ENCODE results near the gene CATSPER3.

CATSPER3 gene

DNA sequence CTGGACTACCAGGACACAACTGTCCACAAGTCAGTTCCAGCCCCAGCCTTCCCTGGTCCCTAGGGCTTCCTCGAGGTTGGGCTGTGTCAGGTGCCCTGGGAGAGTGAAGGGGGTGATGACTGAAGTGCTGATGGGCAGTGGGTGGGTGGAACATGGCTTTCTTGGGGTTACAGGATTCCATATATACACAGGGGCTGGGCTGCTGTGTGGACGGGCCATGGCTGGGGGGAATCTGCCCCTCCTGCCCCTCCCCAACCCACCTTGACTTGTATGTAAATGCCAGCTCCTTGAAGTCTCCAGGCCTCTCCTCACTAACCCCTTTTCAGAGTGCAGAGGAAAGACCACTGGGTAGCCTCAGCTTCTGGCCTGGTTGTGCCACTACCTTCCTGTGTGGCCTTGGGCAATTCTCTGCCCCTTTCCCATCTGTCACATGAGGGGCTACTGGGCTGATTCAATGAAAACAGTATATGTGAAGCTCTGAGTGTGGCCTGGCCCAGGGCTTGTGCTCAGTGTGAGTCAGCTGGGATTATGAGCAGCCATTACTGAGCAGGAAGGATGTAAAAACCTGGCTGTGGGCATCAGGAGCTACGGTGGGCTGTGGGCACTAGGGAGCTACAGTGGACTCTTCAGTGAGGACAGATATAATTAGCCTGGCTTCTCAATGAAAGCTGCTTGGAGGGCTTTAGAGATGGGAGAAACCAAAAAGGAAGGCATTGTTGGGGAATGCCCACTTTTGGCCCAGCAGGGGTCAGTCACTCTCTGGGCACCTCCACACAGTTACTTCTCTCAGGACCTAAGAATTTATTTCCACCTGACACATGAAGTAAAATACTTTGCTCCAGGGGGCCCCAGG, 43.0 kb downstream of the CATSPER3 start:
- no peak for DNase-seq (ENCODE audit: low read depth)

DNA sequence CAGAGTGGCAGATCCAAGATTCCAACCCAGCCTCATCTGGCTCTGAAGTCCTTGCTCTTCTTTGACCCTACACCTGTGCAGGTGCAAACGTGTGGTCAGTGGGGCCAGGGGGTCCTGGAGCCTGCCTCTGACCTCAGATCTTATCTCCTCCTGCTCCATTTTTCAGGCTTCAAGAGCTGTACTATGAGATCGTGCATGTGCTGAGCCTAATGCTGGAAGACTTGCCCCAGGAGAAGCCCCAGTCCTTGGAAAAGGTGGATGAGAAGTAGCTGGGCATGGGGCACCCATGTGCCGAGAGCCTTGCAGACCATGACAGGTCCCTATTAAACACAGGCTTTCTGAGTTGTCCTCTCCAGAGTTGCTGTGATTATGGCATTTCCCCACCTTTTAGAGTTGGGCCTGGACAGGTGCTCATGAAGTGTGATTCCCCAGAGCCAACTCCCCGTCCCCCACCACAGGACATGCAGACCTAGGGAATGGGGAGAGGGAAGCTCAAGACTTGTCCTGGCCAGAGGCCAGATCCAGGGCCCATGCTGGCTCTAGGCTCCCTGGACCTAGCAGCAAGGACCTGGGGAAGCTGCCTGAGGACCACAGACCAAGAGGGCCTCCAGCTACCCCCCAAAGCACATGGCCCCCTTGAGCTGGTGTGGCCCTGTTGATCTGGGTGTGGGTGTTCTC, 43.8 kb downstream of the CATSPER3 start:
- DNase-seq (ENCODE audit: low read depth), result no peak

DNA sequence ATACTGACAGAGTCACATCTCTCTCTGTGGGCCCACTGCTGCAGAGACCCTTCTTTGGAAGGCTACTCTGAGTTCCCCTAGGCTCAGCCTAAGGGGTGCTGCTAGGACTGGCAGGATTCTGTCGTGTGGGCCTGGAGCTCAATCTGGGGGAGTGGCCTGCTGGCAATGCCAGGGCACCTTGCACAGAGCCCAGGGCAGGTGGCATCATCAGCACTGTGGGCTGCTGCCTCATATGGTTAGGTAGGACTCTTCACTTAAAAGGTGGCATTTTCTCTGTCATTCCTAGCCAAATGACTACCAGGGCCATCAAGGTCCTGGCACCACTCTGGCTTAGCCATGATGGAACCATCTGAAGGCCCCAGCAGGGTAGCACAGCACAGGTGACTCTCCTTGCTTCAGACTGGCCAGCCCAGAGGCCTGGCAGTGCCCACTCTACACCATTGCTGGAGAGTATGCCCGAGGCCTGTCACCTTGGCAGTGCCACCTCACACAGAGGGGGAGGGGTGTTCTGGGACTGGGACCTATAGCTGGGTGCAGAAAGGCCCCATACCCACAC, 44.4 kb downstream of the CATSPER3 start:
- no peak for DNase-seq (ENCODE audit: low read depth)

GRCh38 chr5:135012951-135013391, 45.3 kb downstream of the CATSPER3 start:
- DNase-seq (ENCODE audit: low read depth), result no peak

GRCh38 chr5:135013445-135013844, 45.7 kb downstream of the CATSPER3 start:
- DNase-seq (ENCODE audit: low read depth), result no peak

- no peak for DNase-seq (ENCODE audit: low read depth)
Measured at GRCh38 chr5:135013947-135014570, 46.4 kb downstream of the CATSPER3 start.

- DNase-seq (ENCODE audit: low read depth), result no peak
Measured at GRCh38 chr5:135015942-135016341, 48.2 kb downstream of the CATSPER3 start.

- DNase-seq (ENCODE audit: low read depth), result no peak
Measured at GRCh38 chr5:135016861-135017290, 49.2 kb downstream of the CATSPER3 start.

GRCh38 chr5:135018457-135018856, 50.8 kb downstream of the CATSPER3 start:
- DNase-seq (ENCODE audit: low read depth), result no peak

DNA sequence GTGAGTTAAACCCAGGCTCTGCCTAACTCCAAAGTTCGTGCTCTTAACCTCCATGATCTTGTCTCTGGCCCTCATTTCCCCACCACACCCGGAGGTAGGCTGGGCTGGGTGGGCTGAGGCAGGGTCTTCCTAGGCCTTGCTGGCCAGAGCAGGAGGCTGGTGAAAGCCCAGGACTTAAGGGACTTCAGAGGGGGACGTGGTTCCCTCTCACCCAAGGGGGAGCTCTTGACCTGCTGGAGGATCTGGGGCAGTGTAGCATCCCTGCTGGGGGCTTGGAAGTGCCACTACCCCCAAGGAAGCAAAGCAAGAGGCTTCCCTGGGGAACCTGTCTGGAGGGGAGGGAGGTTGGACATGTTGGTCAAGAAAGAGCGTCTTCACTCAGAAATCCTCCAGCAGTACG, 51.6 kb downstream of the CATSPER3 start:
- DNase-seq (ENCODE audit: low read depth), result no peak

GRCh38 chr5:135020111-135020895, 52.6 kb downstream of the CATSPER3 start:
- no peak for DNase-seq (ENCODE audit: low read depth)

GRCh38 chr5:135024956-135025729, 57.4 kb downstream of the CATSPER3 start:
- no peak for DNase-seq (ENCODE audit: low read depth)

- DNase-seq (ENCODE audit: low read depth), result no peak
Measured at GRCh38 chr5:135025730-135026644, 58.3 kb downstream of the CATSPER3 start.

DNA sequence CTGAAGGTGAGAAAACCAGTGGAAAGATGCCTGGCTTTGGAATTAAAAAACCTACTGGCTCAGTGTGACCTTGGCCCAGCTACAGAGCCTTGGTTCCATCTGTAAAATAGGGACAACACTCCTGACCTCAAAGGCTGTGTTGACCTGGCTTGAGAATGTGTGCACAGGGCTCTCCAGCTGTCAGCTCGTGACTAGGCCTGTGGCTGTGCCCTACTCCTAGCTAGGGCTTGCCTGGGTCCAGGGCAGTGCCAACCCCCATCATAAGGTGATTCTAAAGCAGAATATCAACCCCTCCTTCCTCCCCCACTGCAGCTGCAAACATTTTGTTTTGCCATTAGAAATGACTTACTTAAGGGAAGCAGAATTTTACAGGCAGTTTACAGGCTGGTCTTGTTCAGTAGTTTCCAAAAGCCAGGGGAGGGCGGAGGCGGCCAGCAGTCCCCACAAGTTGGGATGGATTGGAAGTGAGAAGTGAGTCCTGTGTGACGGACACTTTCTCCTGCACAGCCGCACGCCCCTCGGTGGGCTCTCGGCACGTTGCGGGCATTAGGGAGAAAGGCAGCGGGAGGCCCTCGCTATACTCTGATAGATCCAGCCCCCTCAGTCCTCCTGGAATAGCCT, 59.0 kb downstream of the CATSPER3 start:
- no peak for DNase-seq (ENCODE audit: low read depth)

GRCh38 chr5:135027266-135027696, 59.6 kb downstream of the CATSPER3 start:
- no peak for DNase-seq (ENCODE audit: low read depth)

- DNase-seq (ENCODE audit: low read depth), result no peak
Measured at GRCh38 chr5:135027697-135028615, 60.2 kb downstream of the CATSPER3 start.

- no peak for DNase-seq (ENCODE audit: low read depth)
Measured at GRCh38 chr5:135028791-135029476, 61.2 kb downstream of the CATSPER3 start.
